ENCODE results near the gene CDH22. TPM values are rescaled to one million over a fixed set of nuclear protein-coding genes. Genes with fewer than 3 reads are reported as not detected.

The CDH22 gene
- total RNA-seq, 2 experiments from 2014 or later: not detected

- peaks cover 17% of the 10 kb centered on the region for H3K27me3 Mint-ChIP-seq
- DNase-seq (no peak), ATAC-seq (ENCODE audit: low read depth) (no peak)
- no peaks in the 10 kb centered on the region for H3K9me3 Mint-ChIP-seq
- no peak overlapping the region for H3K4me3 Mint-ChIP-seq
- no peaks in the 10 kb centered on the region for H3K36me3 Mint-ChIP-seq
- H3K4me1 Mint-ChIP-seq: no peaks in the 10 kb centered on the region
- H3K27ac Mint-ChIP-seq: no peak overlapping the region
- POLR2A ChIA-PET: no interaction called here
Observed at GRCh38 chr20:46270977-46271744, 37.1 kb downstream of the CDH22 start.

GRCh38 chr20:46269372-46269771, 38.9 kb downstream of the CDH22 start:
- ATAC-seq (ENCODE audit: low read depth) (no peak), DNase-seq (no peak)
- Mint-ChIP-seq H3K4me1 (no peaks in the 10 kb centered on the region), H3K27me3 (peaks cover 17% of the 10 kb centered on the region), H3K36me3 (no peaks in the 10 kb centered on the region), H3K27ac (no peak overlapping the region), H3K4me3 (no peak overlapping the region), H3K9me3 (peaks cover 4% of the 10 kb centered on the region)
- POLR2A ChIA-PET: no interaction called here

GRCh38 chr20:46268662-46269061, 39.6 kb downstream of the CDH22 start:
- peaks cover 4% of the 10 kb centered on the region for H3K9me3 Mint-ChIP-seq
- no peaks in the 10 kb centered on the region for H3K36me3 Mint-ChIP-seq
- H3K27ac Mint-ChIP-seq: no peak overlapping the region
- ATAC-seq (ENCODE audit: low read depth): no peak
- POLR2A ChIA-PET: no interaction called here
- no peaks in the 10 kb centered on the region for H3K4me1 Mint-ChIP-seq
- DNase-seq: no peak
- H3K4me3 Mint-ChIP-seq: no peak overlapping the region
- peaks cover 18% of the 10 kb centered on the region for H3K27me3 Mint-ChIP-seq

GRCh38 chr20:46268131-46268614, 40.1 kb downstream of the CDH22 start:
- Mint-ChIP-seq H3K9me3 (peaks cover 4% of the 10 kb centered on the region), H3K36me3 (no peaks in the 10 kb centered on the region), H3K4me1 (no peaks in the 10 kb centered on the region), H3K4me3 (no peak overlapping the region), H3K27me3 (peaks cover 14% of the 10 kb centered on the region), H3K27ac (no peak overlapping the region)
- DNase-seq (no peak), ATAC-seq (ENCODE audit: low read depth) (no peak)
- POLR2A ChIA-PET: no interaction called here

GRCh38 chr20:46267108-46268105, 40.9 kb downstream of the CDH22 start:
- ATAC-seq (ENCODE audit: low read depth): no peak
- Mint-ChIP-seq H3K9me3 (peaks cover 4% of the 10 kb centered on the region), H3K27ac (no peak overlapping the region), H3K4me3 (no peak overlapping the region), H3K4me1 (no peaks in the 10 kb centered on the region), H3K36me3 (no peaks in the 10 kb centered on the region), H3K27me3 (peaks cover 11% of the 10 kb centered on the region)
- no peak for DNase-seq
- POLR2A ChIA-PET: no interaction called here

GRCh38 chr20:46265539-46265938, 42.8 kb downstream of the CDH22 start:
- POLR2A ChIA-PET: no interaction called here
- peaks cover 4% of the 10 kb centered on the region for H3K9me3 Mint-ChIP-seq
- H3K36me3 Mint-ChIP-seq: no peaks in the 10 kb centered on the region
- no peak overlapping the region for H3K4me3 Mint-ChIP-seq
- no peaks in the 10 kb centered on the region for H3K4me1 Mint-ChIP-seq
- no peak for ATAC-seq (ENCODE audit: low read depth)
- no peak overlapping the region for H3K27ac Mint-ChIP-seq
- no peak for DNase-seq
- peaks cover 8% of the 10 kb centered on the region for H3K27me3 Mint-ChIP-seq

GRCh38 chr20:46264391-46265266, 43.7 kb downstream of the CDH22 start:
- H3K27me3 Mint-ChIP-seq: peaks cover 8% of the 10 kb centered on the region
- ATAC-seq (ENCODE audit: low read depth) (no peak), DNase-seq (no peak)
- H3K36me3 Mint-ChIP-seq: no peaks in the 10 kb centered on the region
- H3K27ac Mint-ChIP-seq: no peak overlapping the region
- peaks cover 4% of the 10 kb centered on the region for H3K9me3 Mint-ChIP-seq
- POLR2A ChIA-PET: no interaction called here
- H3K4me3 Mint-ChIP-seq: no peak overlapping the region
- no peaks in the 10 kb centered on the region for H3K4me1 Mint-ChIP-seq

GRCh38 chr20:46261456-46262253, 46.6 kb downstream of the CDH22 start:
- DNase-seq: no peak
- peaks cover 5% of the 10 kb centered on the region for H3K27me3 Mint-ChIP-seq
- H3K27ac Mint-ChIP-seq: no peak overlapping the region
- POLR2A ChIA-PET: no interaction called here
- peaks cover 4% of the 10 kb centered on the region for H3K9me3 Mint-ChIP-seq
- no peak for ATAC-seq (ENCODE audit: low read depth)
- H3K4me1 Mint-ChIP-seq: no peaks in the 10 kb centered on the region
- H3K4me3 Mint-ChIP-seq: no peak overlapping the region
- H3K36me3 Mint-ChIP-seq: no peaks in the 10 kb centered on the region

GRCh38 chr20:46260936-46261454, 47.3 kb downstream of the CDH22 start:
- peaks cover 5% of the 10 kb centered on the region for H3K27me3 Mint-ChIP-seq
- no peak for ATAC-seq (ENCODE audit: low read depth)
- H3K4me3 Mint-ChIP-seq: no peak overlapping the region

GRCh38 chr20:46260480-46260879, 47.8 kb downstream of the CDH22 start:
- ATAC-seq (ENCODE audit: low read depth) (no peak), DNase-seq (no peak)
- H3K4me1 Mint-ChIP-seq: no peaks in the 10 kb centered on the region
- no peak overlapping the region for H3K4me3 Mint-ChIP-seq
- H3K36me3 Mint-ChIP-seq: no peaks in the 10 kb centered on the region
- peaks cover 5% of the 10 kb centered on the region for H3K27me3 Mint-ChIP-seq
- POLR2A ChIA-PET: no interaction called here
- H3K27ac Mint-ChIP-seq: no peak overlapping the region
- peaks cover under 1% of the 10 kb centered on the region for H3K9me3 Mint-ChIP-seq

More at GRCh38 chr20:46260936-46261454, 47.3 kb downstream of the CDH22 start:
- H3K4me1 Mint-ChIP-seq: no peaks in the 10 kb centered on the region
- no peak overlapping the region for H3K27ac Mint-ChIP-seq
- no peak for DNase-seq
- POLR2A ChIA-PET: no interaction called here
- H3K9me3 Mint-ChIP-seq: peaks cover 4% of the 10 kb centered on the region
- no peaks in the 10 kb centered on the region for H3K36me3 Mint-ChIP-seq

GRCh38 chr20:46259260-46259859, 48.9 kb downstream of the CDH22 start:
- H3K27ac Mint-ChIP-seq: no peak overlapping the region
- no peak for ATAC-seq (ENCODE audit: low read depth)
- no peak for DNase-seq
- POLR2A ChIA-PET: no interaction called here
- H3K4me1 Mint-ChIP-seq: no peaks in the 10 kb centered on the region
- no peaks in the 10 kb centered on the region for H3K9me3 Mint-ChIP-seq
- no peaks in the 10 kb centered on the region for H3K36me3 Mint-ChIP-seq
- peaks cover 9% of the 10 kb centered on the region for H3K27me3 Mint-ChIP-seq
- H3K4me3 Mint-ChIP-seq: no peak overlapping the region

- DNase-seq (no peak), ATAC-seq (ENCODE audit: low read depth) (no peak)
- POLR2A ChIA-PET: no interaction called here
- H3K36me3 Mint-ChIP-seq: no peaks in the 10 kb centered on the region
- peaks cover 19% of the 10 kb centered on the region for H3K27me3 Mint-ChIP-seq
- no peak overlapping the region for H3K27ac Mint-ChIP-seq
- no peak overlapping the region for H3K4me3 Mint-ChIP-seq
- no peaks in the 10 kb centered on the region for H3K9me3 Mint-ChIP-seq
- no peaks in the 10 kb centered on the region for H3K4me1 Mint-ChIP-seq
Observed at GRCh38 chr20:46257887-46258286, 50.4 kb downstream of the CDH22 start.
